GM12874 (cell line): ENCODE data around the gene FMO1.

ENCODE experiments used
- TF ChIP-seq, protein P1 (sequence below): IDR thresholded peaks from 2 replicates; pipeline ENCODE4 v1.5.1; 2011; ENCODE audit warnings: low read depth, mild to moderate bottlenecking, control low read depth, low read length, moderate library complexity; ENCODE audit not compliant: insufficient read depth

Gene FMO1, protein sequence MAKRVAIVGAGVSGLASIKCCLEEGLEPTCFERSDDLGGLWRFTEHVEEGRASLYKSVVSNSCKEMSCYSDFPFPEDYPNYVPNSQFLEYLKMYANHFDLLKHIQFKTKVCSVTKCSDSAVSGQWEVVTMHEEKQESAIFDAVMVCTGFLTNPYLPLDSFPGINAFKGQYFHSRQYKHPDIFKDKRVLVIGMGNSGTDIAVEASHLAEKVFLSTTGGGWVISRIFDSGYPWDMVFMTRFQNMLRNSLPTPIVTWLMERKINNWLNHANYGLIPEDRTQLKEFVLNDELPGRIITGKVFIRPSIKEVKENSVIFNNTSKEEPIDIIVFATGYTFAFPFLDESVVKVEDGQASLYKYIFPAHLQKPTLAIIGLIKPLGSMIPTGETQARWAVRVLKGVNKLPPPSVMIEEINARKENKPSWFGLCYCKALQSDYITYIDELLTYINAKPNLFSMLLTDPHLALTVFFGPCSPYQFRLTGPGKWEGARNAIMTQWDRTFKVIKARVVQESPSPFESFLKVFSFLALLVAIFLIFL

DNA sequence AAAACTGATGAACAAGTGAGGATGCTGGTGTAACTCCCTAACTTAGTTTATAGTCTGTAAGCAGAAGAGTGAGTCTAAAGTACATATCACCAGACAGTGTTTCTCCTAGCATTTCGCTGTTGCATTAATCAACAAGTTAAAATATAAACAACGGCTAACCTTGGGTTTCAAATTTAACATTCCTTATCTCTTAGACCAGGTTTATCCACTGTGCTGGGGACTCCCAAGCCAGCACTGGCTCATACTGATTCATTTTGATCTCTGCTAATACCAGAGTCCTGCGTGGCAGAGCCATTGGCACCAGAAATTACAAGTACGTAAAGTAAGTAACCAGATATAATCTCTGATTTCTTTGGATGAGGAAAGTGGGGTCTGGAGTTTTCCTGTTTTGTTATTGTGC, at the start of gene FMO1:
FMO1 (plus strand) TSS at position 193 of the 400 bp plus-strand sequence. CDS start 9,594 bp downstream, outside the sequence.
- TF ChIP-seq, protein P1, sequence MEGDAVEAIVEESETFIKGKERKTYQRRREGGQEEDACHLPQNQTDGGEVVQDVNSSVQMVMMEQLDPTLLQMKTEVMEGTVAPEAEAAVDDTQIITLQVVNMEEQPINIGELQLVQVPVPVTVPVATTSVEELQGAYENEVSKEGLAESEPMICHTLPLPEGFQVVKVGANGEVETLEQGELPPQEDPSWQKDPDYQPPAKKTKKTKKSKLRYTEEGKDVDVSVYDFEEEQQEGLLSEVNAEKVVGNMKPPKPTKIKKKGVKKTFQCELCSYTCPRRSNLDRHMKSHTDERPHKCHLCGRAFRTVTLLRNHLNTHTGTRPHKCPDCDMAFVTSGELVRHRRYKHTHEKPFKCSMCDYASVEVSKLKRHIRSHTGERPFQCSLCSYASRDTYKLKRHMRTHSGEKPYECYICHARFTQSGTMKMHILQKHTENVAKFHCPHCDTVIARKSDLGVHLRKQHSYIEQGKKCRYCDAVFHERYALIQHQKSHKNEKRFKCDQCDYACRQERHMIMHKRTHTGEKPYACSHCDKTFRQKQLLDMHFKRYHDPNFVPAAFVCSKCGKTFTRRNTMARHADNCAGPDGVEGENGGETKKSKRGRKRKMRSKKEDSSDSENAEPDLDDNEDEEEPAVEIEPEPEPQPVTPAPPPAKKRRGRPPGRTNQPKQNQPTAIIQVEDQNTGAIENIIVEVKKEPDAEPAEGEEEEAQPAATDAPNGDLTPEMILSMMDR = no peak

DNA sequence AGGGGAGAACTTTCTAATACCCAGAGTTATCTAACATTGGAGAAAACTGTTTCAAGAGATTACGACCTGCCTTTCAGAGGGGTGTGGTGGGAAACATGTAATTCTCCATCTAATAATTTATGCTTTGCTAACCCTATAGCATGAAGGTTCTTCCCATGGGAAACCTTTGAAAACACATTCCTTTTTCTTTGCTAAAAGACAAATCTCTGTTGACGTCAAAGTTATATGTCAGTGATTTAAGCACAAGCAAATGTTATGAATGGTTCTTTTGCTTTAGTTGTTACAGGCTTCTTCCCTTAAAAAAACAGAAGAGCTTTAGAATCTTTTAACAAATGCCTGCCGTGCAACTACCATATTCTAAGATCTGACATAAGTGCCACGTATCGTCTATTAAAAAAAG, 44.0 kb upstream of the FMO1 start:
- TF ChIP-seq, protein P1 = no peak

DNA sequence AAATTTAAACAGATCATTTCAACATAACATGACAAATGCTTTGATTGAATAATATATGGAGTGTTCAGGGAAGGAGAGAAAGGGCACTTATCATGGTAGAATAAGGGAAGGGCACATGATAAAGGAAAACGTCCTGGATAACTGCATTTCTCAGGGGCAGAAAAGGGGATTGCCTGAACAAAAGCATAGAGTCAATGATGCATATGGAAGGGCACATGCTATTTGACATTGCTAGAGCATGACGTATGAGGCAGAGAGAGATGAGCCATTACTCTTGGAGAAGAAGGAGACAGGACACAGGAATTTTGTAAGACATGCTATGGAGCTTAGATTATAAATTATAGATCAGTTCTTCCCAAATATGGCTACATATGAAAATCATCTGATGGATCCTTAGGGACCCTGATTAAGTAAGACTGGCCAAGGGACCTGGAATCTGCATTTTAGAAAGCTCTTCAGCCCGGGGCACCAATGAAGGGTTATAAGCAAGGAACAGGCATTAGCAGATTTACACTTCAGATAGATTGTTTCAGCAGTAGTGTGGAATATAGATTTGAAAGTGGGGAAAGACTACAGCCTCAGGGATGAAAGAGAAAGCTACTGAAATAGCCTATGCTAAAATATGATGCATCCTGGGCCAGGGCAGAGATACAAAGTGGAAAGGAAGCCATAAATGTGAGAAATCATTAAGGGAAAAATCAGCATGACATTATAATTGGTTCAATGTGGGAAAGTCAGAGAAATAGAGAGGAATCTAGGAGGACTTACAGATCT, 41.9 kb upstream of the FMO1 start:
- TF ChIP-seq, protein P1 = no peak

DNA sequence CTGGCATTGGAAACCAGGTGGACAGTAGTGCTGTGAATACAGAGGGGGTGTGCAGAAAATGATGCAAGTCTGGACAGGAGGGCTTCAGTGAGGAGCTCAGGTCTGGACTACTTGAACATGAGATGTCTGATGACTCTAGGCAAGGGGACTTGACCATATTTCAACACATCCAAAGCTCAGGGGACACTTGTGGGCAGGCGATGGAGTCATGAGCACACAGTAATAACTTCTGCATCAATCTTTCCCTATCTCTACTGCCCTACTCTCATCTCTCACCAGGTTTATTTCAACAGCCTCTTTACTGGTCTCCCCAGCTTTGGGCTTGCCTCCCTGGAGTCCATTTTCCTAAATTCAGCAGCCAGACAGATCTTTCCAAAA, 41.3 kb upstream of the FMO1 start:
- TF ChIP-seq, protein P1 = no peak

DNA sequence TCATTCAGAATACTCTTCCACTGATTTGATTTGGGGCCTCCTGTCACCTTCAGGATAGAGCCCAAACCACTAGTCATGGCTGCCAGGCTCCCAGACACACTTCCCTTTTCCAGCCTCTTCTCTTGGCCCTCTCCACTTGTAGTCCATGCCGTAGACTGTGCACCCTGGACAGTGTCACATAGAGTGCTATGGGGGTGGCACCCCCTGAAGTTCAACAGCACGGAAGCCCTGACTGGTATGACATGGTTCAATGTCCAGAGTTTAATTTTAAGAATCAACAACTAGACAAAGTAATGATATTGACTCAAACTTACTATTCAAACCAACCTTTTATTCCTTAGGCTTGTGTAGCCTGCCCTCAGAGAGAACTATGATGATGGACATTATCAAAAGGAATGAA, 40.9 kb upstream of the FMO1 start:
- TF ChIP-seq, protein P1 = no peak

DNA sequence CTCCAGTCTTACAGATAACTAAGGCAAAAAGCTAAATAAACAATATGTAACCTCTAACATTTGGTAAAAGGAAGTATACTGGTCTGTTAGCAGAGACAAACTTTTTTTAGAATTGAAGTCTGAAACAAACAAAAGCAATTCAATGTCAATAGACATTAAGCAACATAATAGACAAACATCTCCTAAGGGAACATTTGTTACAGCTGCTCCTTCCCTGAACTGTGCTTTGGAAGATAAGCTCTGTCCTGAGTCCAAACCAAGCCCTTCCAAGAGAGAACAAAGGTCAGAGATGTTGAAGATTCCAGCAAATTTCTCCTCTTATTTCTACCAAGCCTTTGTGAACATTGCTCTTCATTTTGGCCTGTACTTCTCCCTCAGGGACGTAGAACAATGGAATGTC, 37.9 kb upstream of the FMO1 start:
- TF ChIP-seq, protein P1 = no peak

DNA sequence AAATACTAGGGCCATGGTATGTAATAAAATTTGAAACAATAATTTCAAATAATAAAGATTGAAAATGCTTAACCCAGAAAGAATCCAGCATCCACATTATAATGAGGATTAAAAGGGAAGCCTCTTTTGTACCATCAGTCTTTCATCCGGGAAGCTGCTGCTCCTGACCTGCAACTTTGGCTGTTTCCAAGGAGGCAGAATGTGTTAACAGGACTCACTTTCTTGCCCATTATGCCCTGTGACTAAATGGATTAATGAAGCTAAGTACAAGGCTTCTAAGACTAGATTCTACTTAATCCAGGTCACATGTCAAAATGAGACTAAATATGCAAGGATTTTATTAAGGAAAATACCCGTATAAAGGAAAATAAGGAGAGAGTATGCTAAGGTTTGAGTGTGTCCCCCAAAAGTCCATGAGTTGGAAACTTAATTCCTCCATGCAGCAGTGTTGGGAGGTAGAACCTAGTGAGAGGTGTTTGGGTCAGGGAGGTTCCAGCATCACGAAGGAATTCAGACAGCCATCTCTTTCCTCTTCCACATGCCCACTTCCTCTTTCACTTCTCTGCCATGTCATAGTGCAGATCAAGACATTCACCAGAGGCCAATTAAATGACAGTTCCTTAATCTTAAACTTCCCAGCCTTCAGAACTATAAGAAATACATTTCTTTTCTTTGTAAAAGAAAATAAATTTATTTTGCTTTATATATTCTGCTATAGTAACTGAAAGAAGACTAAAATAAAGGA, 35.5 kb upstream of the FMO1 start:
- TF ChIP-seq, protein P1 = no peak
